Gastroesophageal sphincter (tissue), 4 donors: Measurements from ENCODE around the gene NTRK1. TPM values are rescaled to one million over a fixed set of nuclear protein-coding genes. Genes with fewer than 3 reads are reported as not detected.
A peak's percentile ranks its signal among the peaks of the same experiment; 100 is the strongest.

Experiments used
- ATAC-seq: fragments of 150-250 bp; one replicate; pipeline ENCODE4 v1.9.1; 2016; ENCODE audit warnings: mild to moderate bottlenecking, moderate library complexity
- H3K27ac ChIP-seq, 4 donors: fragments of 200-600 bp; sonication (generic) in 3 of 4; 1 replicate in 3 of 4; 2 replicates in 1 of 4; pipeline ENCODE4 v1.5.1; 2016 to 2019
- H3K27me3 ChIP-seq: fragments of 200-600 bp; sonication (generic); one replicate; pipeline ENCODE4 v1.5.1; 2019
- H3K36me3 ChIP-seq, 2 donors: fragments of 200-600 bp; sonication (generic); one replicate each; pipeline ENCODE4 v1.5.1; 2019; ENCODE audit warnings: control low read depth in 1 of 2
- H3K4me1 ChIP-seq, 3 donors: fragments of 200-600 bp; sonication (generic); 1 replicate in 2 of 3; 2 replicates in 1 of 3; pipeline ENCODE4 v1.5.1; 2016 to 2019; ENCODE audit warnings: control low read depth in 2 of 3
- H3K4me3 ChIP-seq, 2 donors: fragments of 200-600 bp; sonication (generic); one replicate each; pipeline ENCODE4 v1.5.1; 2019; ENCODE audit warnings: mild to moderate bottlenecking in 1 of 2, moderate library complexity in 1 of 2
- H3K9me3 ChIP-seq, 3 donors: fragments of 200-600 bp; sonication (generic); one replicate each; pipeline ENCODE4 v1.5.1; 2017 to 2019; ENCODE audit warnings: control low read depth in 2 of 3
- CTCF ChIP-seq, 4 experiments: fragments of 200-600 bp in 2 of 4; fragments of 450-650 bp in 2 of 4; sonication (generic) in 1 of 4; IDR thresholded peaks; one replicate each; pipeline ENCODE4 v1.5.1; 2017 to 2019; ENCODE audit warnings: antibody characterized with exemption in 4 of 4, mild to moderate bottlenecking in 2 of 4, moderate library complexity in 2 of 4
- EP300 ChIP-seq: sonication (generic); formaldehyde crosslinking; IDR thresholded peaks from one replicate; pipeline ENCODE4 v1.6.1; 2017; ENCODE audit warnings: antibody characterized with exemption, mild to moderate bottlenecking
- POLR2A ChIP-seq, 2 donors: fragments of 450-650 bp; IDR thresholded peaks; one replicate each; pipeline ENCODE4 v1.6.1; 2017; ENCODE audit warnings: antibody characterized with exemption in 2 of 2, mild to moderate bottlenecking in 2 of 2, moderate library complexity in 1 of 2
- POLR2AphosphoS5 ChIP-seq: sonication (generic); formaldehyde crosslinking; IDR thresholded peaks from one replicate; pipeline ENCODE4 v1.6.1; 2017; ENCODE audit warnings: antibody characterized with exemption
- WGBS, 2 donors: methylation state at CpG; one replicate each; pipeline ENCODE4 v1.1.5; 2018; ENCODE audit warnings: low coverage in 1 of 2; 5-methylcytosine and 5-hydroxymethylcytosine counted together
- total RNA-seq, 4 donors: library from RNA; depleted of rRNA; stranded (reverse); fragments of >200 nt; gene quantifications; one replicate each; pipeline ENCODE4 v1.1.0, GENCODE V29; 2016

Gene NTRK1
- total RNA-seq, 4 donors from 2014 or later, result 0.23 to 4.4 (median 0.72) TPM

DNA sequence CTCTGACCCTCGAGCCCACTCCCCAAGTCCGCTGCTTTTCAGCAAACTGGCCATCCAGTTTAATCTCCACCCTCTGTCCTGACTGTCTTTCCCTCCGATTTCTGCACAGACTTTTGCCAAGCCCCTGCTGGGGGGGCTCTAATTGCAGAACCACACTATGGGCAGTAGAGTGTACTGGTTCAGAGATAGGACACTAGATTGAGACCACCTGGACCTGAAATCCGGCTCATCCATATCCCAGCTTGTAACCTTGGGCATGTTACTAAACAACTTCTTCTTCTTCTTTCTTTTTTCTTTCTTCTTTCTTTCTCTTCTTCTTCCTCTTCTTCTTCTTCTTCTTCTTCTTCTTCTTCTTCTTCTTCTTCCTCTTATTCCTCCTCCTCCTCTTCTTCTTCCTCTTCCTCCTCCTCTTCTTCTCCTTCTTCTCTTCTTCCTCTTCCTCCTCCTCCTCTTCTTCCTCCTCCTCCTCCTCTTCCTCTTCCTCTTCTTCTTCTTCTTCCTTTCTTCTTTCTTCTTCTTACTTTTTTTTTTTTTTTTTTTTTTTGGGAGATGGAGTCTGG is 67.5 kb downstream of the NTRK1 start:
- Histone ChIP-seq H3K36me3 (no peaks in the 10 kb centered on the region), H3K4me1 (peaks cover 0 to 42% (median 20%) of the 10 kb centered on the region in 3 donors), H3K4me3 (peak overlapping the region in 1 of 2 donors; percentile 36), H3K27me3 (peaks cover 70% of the 10 kb centered on the region), H3K9me3 (no peaks in the 10 kb centered on the region), H3K27ac (no peak overlapping the region)
- ATAC-seq, result no peak
- TF ChIP-seq CTCF (IDR thresholded peaks at IDR 0.05), result no peak
- TF ChIP-seq POLR2AphosphoS5, result no peak
- no peak for TF ChIP-seq POLR2A (IDR thresholded peaks at IDR 0.05)
- no peak for TF ChIP-seq EP300
- 3 to 7% methylated on average over 4 of the region's 4 CpGs for WGBS, 2 donors

DNA sequence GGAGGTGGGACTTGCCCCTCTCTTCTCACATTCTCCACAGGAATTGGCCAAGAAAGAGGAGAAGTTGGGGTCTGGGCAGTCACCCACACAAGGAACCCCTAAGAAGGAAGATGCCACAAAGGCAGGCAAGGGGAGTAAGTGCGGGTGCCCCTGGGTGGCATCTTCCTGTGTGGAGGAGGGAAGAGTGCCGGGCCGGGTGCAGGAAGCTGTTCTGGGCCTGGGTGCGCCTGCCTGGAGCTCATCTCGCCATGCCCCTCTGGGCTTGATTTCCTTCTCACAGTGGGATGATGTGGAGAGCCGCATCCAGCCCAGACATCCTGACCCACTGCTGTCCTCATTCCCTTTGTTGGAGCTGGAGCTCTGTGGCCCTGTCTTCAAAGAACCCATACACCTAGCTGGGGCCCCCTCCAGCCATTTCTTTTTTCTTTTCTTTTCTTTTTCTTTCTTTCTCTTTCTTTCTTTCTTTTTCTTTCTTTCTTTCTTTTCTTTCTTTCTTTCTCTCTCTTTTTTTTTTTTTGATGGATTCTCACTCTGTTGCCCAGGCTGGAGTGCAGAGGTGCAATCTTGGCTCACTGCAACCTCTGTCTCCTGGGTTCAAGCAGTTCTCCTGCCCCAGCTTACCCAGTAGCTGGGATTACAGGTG is 69.1 kb downstream of the NTRK1 start:
- no peak overlapping the region for H3K27ac ChIP-seq
- ATAC-seq, result no peak
- peaks cover 0 to 28% (median 11%) of the 10 kb centered on the region in 3 donors for H3K4me1 ChIP-seq
- no peak overlapping the region for H3K4me3 ChIP-seq
- TF ChIP-seq POLR2AphosphoS5 (no peak), EP300 (no peak), CTCF (IDR thresholded peaks at IDR 0.05) (no peak), POLR2A (IDR thresholded peaks at IDR 0.05) (no peak)
- no peaks in the 10 kb centered on the region for H3K9me3 ChIP-seq
- H3K36me3 ChIP-seq, result no peaks in the 10 kb centered on the region
- H3K27me3 ChIP-seq, result peaks cover 54% of the 10 kb centered on the region
- WGBS, 2 donors, result 71 to 100% methylated on average over 1 to 6 of the region's 6 CpGs

- H3K27ac ChIP-seq, result no peak overlapping the region
- H3K9me3 ChIP-seq, result no peaks in the 10 kb centered on the region
- no peak for TF ChIP-seq POLR2A (IDR thresholded peaks at IDR 0.05)
- peaks cover 0 to 28% (median 11%) of the 10 kb centered on the region in 3 donors for H3K4me1 ChIP-seq
- no peak overlapping the region for H3K4me3 ChIP-seq
- ATAC-seq, result no peak
- WGBS, 2 donors, result 40% methylated on average over 1 of the region's 4 CpGs; no CpG with 5 or more reads in 1 of the 2 donors
- peaks cover 47% of the 10 kb centered on the region for H3K27me3 ChIP-seq
- peaks cover 0 to 6% of the 10 kb centered on the region in 2 donors for H3K36me3 ChIP-seq
These were observed 69.8 kb downstream of the NTRK1 start for GRCh38 chr1:156930483-156930882.

Other genes starting within 250 kb of the NTRK1 start
- gene HAPLN2, start 241.4 kb upstream of the NTRK1 start, total RNA-seq, result 1 to 10 TPM in 2 of 4 donors, under 1 TPM in 2; 0.13 to 3.0 (median 1.2) TPM
- gene BCAN, start 218.7 kb upstream of the NTRK1 start, total RNA-seq, result 1 to 10 TPM in 2 of 4 donors, under 1 TPM in 1, not detected in 1; 0.50 to 5.0 (median 1.9) TPM
- 10 to 100 TPM; 13.9 to 34.3 (median 23.9) TPM for gene NES, start 183.5 kb upstream of the NTRK1 start, total RNA-seq
- gene CRABP2, start 155.3 kb upstream of the NTRK1 start, total RNA-seq, result 10 to 100 TPM in 1 of 4 donors, 1 to 10 TPM in 2, under 1 TPM in 1; 0.54 to 36.7 (median 6.0) TPM
- gene METTL25B, start 132.4 kb upstream of the NTRK1 start, total RNA-seq, result 10 to 100 TPM in 3 of 4 donors, 1 to 10 TPM in 1; 8.4 to 29.0 (median 17.4) TPM
- gene ISG20L2, start 132.1 kb upstream of the NTRK1 start, total RNA-seq, result 10 to 100 TPM; 14.5 to 18.4 (median 17.0) TPM
- 10 to 100 TPM; 50.6 to 84.2 (median 69.9) TPM for gene MRPL24, start 119.8 kb upstream of the NTRK1 start, total RNA-seq
- 100 to 1,000 TPM; 138 to 237 (median 186) TPM for gene HDGF, start 109.2 kb upstream of the NTRK1 start, total RNA-seq
- 10 to 100 TPM; 33.4 to 41.0 (median 33.9) TPM for gene PRCC, start 93.3 kb upstream of the NTRK1 start, total RNA-seq
- under 1 TPM in 1 of 4 donors, not detected in 3; 0.94 TPM for gene SH2D2A, start 44.0 kb upstream of the NTRK1 start, total RNA-seq
- gene INSRR, start 1.7 kb upstream of the NTRK1 start, total RNA-seq, result under 1 TPM in 1 of 4 donors, not detected in 3; under 0.01 TPM
- gene PEAR1, start 32.9 kb downstream of the NTRK1 start, total RNA-seq, result 10 to 100 TPM in 2 of 4 donors, 1 to 10 TPM in 2; 7.0 to 10.7 (median 9.1) TPM
- gene LRRC71, start 59.8 kb downstream of the NTRK1 start, total RNA-seq, result under 1 TPM in 1 of 4 donors, not detected in 3; 0.40 TPM
- gene ARHGEF11, start 184.9 kb downstream of the NTRK1 start, total RNA-seq, result 10 to 100 TPM; 28.5 to 51.7 (median 37.3) TPM
- gene ETV3L, start 238.9 kb downstream of the NTRK1 start, total RNA-seq, result not detected